Smooth muscle cell (in vitro differentiated cells): Measurements from ENCODE around the gene SLBP. TPM values are rescaled to one million over a fixed set of nuclear protein-coding genes. Genes with fewer than 3 reads are reported as not detected.

Source experiments
- DNase-seq: peaks from one replicate; lab custom pipeline; 2025; ENCODE audit not compliant: unreplicated experiment; lab: John Stamatoyannopoulos, UW
- H2AFZ ChIP-seq: fragments of 200-600 bp; sonication (generic); 2 replicates; pipeline ENCODE4 v1.6.0; 2016; ENCODE audit warnings: antibody characterized with exemption, low read depth, mild to moderate bottlenecking
- H3F3A ChIP-seq: fragments of 200-600 bp; sonication (generic); 2 replicates; pipeline ENCODE4 v1.6.0; 2017; ENCODE audit warnings: antibody characterized with exemption, low read depth
- H3K27ac ChIP-seq: fragments of 200-600 bp; sonication (generic); 2 replicates; pipeline ENCODE4 v1.5.1; 2016; ENCODE audit warnings: low read depth, mild to moderate bottlenecking
- H3K27me3 ChIP-seq: fragments of 200-600 bp; sonication (generic); 2 replicates; pipeline ENCODE4 v1.6.1; 2016; ENCODE audit warnings: low read depth, mild to moderate bottlenecking
- H3K36me3 ChIP-seq: fragments of 200-600 bp; sonication (generic); 2 replicates; pipeline ENCODE4 v1.5.1; 2016; ENCODE audit warnings: low read depth
- H3K4me1 ChIP-seq: fragments of 200-600 bp; sonication (generic); 2 replicates; pipeline ENCODE4 v1.5.1; 2016; ENCODE audit warnings: low read depth
- H3K4me2 ChIP-seq: fragments of 200-600 bp; sonication (generic); 2 replicates; pipeline ENCODE4 v1.6.0; 2016; ENCODE audit warnings: mild to moderate bottlenecking
- H3K4me3 ChIP-seq: fragments of 200-600 bp; sonication (generic); 2 replicates; pipeline ENCODE4 v1.5.1; 2016; ENCODE audit warnings: mild to moderate bottlenecking
- H3K79me2 ChIP-seq: fragments of 200-600 bp; sonication (generic); 2 replicates; pipeline ENCODE4 v1.6.0; 2016; ENCODE audit warnings: low read depth, mild to moderate bottlenecking
- H3K9ac ChIP-seq: fragments of 200-600 bp; sonication (generic); 2 replicates; pipeline ENCODE4 v1.6.0; 2016; ENCODE audit warnings: low read depth
- H3K9me3 ChIP-seq: fragments of 200-600 bp; sonication (generic); replicated peaks from 2 replicates; pipeline ENCODE4 v1.5.1; 2016; ENCODE audit warnings: low read depth
- H4K20me1 ChIP-seq: fragments of 200-600 bp; sonication (generic); 2 replicates; pipeline ENCODE4 v1.6.0; 2016; ENCODE audit warnings: low read depth
- CTCF ChIP-seq: fragments of 200-600 bp; sonication (generic); IDR thresholded peaks from 2 replicates; pipeline ENCODE4 v1.5.1; 2017; ENCODE audit warnings: borderline replicate concordance, mild to moderate bottlenecking, antibody characterized with exemption; ENCODE audit not compliant: insufficient read depth, poor library complexity, severe bottlenecking
- WGBS: methylation state at CpG from one replicate; pipeline ENCODE4 v1.1.7; 2016; ENCODE audit warnings: low lambda C conversion rate; 5-methylcytosine and 5-hydroxymethylcytosine counted together
- polyA plus RNA-seq: library from polyadenylated mRNA; unstranded; fragments of >200 nt; fragmentation: Nextera tagmentation; extraction: Ambion mirVana; gene quantifications from 2 replicates; pipeline ENCODE4 v1.2.1, GENCODE V29; 2016
- total RNA-seq: library from RNA; depleted of rRNA; stranded (reverse); fragments of >200 nt; gene quantifications from 2 replicates; pipeline ENCODE4 v1.2.3, GENCODE V29; 2014

SLBP gene
- total and polyA plus RNA-seq, 2 experiments from 2014 or later = 55.4 to 63.9 TPM

DNA sequence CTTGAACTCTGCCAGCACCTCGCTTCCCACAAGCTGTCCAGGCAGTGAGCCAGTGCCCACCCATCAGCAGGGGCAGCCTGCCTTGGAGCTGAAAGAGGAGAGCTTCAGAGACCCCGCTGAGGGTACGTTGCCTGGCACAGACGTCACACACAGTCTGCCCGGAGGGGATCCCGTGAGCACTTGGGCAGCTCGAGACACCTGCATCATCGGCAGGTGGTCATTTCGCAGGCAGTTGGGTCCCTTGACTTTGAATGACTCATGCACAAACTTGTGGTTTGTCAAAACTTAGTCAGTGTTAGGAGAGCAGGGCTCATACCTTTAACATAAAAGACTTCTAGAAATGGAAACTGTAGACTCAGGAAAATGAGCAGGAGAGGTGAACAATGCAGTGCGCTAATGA is 19.1 kb upstream of the SLBP start:
- Histone ChIP-seq H3F3A (no peaks in the 10 kb centered on the region), H3K4me1 (no peaks in the 10 kb centered on the region), H2AFZ (no peak overlapping the region), H3K36me3 (no peaks in the 10 kb centered on the region), H3K4me3 (no peak overlapping the region), H3K27me3 (no peaks in the 10 kb centered on the region), H3K4me2 (no peak overlapping the region), H3K79me2 (peaks cover 4% of the 10 kb centered on the region), H3K27ac (no peak overlapping the region), H3K9me3 (no peaks in the 10 kb centered on the region), H3K9ac (no peak overlapping the region), H4K20me1 (no peaks in the 10 kb centered on the region)
- DNase-seq = no peak
- 88% methylated on average over 10 of the region's 10 CpGs for WGBS
- TF ChIP-seq CTCF = no peak

DNA sequence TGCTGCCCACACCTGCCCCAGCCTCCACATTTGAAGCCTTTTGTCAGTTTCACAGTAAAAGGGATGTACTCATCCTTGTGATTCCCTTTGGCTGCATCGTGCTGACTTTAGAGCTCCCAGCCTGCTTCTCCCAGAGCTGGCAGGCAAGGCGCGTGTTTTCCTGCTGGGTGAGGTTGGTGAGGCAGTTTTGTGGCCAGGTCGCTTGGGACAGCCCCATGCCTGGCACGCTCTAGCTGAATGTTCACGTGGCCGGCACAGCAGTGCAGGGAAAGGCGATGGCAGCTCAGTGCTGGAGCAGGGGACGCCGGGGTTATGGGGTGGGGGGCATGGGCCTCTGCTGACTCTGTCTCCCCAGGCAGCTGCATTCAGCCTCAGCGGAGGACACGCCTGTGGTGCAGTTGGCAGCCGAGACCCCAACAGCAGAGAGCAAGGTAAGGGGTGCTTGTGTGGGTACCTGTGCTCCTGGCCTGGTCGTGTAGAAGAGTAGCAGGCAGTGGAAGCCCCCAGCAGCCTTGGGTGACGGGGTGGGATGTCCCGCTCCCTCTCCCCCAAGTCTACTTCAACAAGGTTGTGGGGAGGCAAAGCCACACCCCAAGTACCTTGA is 18.5 kb upstream of the SLBP start:
- H3K9ac ChIP-seq = no peak overlapping the region
- H3F3A ChIP-seq = no peaks in the 10 kb centered on the region
- WGBS = 93% methylated on average over 15 of the region's 16 CpGs
- no peak for TF ChIP-seq CTCF
- H2AFZ ChIP-seq = no peak overlapping the region
- H3K27ac ChIP-seq = no peak overlapping the region
- no peaks in the 10 kb centered on the region for H3K4me1 ChIP-seq
- H3K36me3 ChIP-seq = no peaks in the 10 kb centered on the region
- DNase-seq = no peak
- H3K4me3 ChIP-seq = no peak overlapping the region
- no peaks in the 10 kb centered on the region for H4K20me1 ChIP-seq
- H3K27me3 ChIP-seq = no peaks in the 10 kb centered on the region
- no peak overlapping the region for H3K4me2 ChIP-seq
- peaks cover 4% of the 10 kb centered on the region for H3K79me2 ChIP-seq
- no peaks in the 10 kb centered on the region for H3K9me3 ChIP-seq

DNA sequence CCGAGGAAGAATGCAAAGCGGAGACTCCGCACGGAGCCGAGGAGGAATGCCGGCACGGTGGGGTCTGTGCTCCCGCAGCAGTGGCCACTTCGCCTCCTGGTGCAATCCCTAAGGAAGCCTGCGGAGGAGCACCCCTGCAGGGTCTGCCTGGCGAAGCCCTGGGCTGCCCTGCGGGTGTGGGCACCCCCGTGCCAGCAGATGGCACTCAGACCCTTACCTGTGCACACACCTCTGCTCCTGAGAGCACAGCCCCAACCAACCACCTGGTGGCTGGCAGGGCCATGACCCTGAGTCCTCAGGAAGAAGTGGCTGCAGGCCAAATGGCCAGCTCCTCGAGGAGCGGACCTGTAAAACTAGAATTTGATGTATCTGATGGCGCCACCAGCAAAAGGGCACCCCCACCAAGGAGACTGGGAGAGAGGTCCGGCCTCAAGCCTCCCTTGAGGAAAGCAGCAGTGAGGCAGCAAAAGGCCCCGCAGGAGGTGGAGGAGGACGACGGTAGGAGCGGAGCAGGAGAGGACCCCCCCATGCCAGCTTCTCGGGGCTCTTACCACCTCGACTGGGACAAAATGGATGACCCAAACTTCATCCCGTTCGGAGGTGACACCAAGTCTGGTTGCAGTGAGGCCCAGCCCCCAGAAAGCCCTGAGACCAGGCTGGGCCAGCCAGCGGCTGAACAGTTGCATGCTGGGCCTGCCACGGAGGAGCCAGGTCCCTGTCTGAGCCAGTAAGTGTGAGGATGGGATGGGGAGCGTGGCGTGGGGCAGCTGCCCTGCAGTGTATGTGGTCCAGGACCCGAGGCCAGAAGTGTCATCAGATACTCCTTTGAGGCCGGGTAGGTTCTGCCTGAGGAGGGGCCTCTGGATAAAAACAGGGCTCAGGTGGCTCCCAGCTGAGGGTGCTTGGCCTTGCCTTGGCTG is 16.2 kb upstream of the SLBP start:
- no peaks in the 10 kb centered on the region for H3F3A ChIP-seq
- no peak overlapping the region for H3K4me3 ChIP-seq
- peaks cover 8% of the 10 kb centered on the region for H3K79me2 ChIP-seq
- TF ChIP-seq CTCF = no peak
- no peak overlapping the region for H3K27ac ChIP-seq
- WGBS = 97% methylated on average over 31 of the region's 31 CpGs
- no peak overlapping the region for H2AFZ ChIP-seq
- no peak overlapping the region for H3K4me2 ChIP-seq
- no peaks in the 10 kb centered on the region for H3K27me3 ChIP-seq
- H3K9me3 ChIP-seq = no peaks in the 10 kb centered on the region
- H3K9ac ChIP-seq = no peak overlapping the region
- DNase-seq = no peak
- no peaks in the 10 kb centered on the region for H3K36me3 ChIP-seq
- H4K20me1 ChIP-seq = no peaks in the 10 kb centered on the region
- no peaks in the 10 kb centered on the region for H3K4me1 ChIP-seq
